Cardiac atrium fibroblast (primary cell): ENCODE measurements around the gene RETNLB. TPM values are rescaled to one million over a fixed set of nuclear protein-coding genes. Genes with fewer than 3 reads are reported as not detected.

ENCODE experiments used
- total RNA-seq: library from RNA; depleted of rRNA; stranded (reverse); fragments of >200 nt; gene quantifications from 2 replicates; pipeline ENCODE4 v1.2.3, GENCODE V29; 2015

Gene RETNLB, protein sequence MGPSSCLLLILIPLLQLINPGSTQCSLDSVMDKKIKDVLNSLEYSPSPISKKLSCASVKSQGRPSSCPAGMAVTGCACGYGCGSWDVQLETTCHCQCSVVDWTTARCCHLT
- total RNA-seq: not detected in 2 replicates

DNA sequence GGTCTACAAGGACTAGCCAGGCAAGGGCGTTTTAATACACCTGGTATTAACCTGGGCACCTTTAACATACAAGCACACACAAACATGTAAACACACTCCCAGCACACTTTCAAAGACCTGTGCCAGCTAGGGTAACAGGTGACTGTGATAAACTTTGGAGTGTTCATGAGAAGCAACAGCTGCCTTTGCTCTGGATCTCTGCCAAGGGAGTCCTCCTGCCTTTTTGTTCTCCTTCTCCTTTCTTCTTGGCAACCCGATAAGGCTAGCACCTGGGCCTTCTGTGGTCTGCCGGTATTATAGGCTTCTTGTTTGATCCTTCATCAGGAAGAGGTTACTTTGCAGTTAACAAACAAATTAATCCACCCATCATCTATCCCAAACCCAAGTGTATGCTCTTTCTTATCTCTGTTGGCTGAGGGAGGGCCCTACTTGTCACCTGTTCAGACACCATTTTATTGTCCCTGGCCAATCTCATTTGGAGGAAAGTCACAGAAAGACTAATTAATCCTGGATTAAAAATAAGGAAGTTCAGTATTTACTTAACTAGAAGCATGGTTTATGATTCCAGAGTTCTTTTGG, at the start of gene RETNLB:
TSS of gene RETNLB (minus strand) at position 7 of the 579 bp plus-strand sequence. CDS start 225 bp downstream, outside the sequence.

Other genes with a start within 250 kb of the RETNLB start
- 0.18 and 0.97 TPM in 2 replicates for gene MYH15, start 246.8 kb downstream of the RETNLB start, total RNA-seq
- 6.6 and 6.9 TPM in 2 replicates for gene CIP2A, start 168.0 kb downstream of the RETNLB start, total RNA-seq
- gene DZIP3, start 167.7 kb downstream of the RETNLB start, total RNA-seq: 4.7 TPM in 2 replicates
- gene TRAT1, start 65.4 kb upstream of the RETNLB start, total RNA-seq: not detected in 2 replicates
- not detected in 2 replicates for gene GUCA1C, start 196.5 kb upstream of the RETNLB start, total RNA-seq